ENCODE measurements around the gene GNG11. TPM values are rescaled to one million over a fixed set of nuclear protein-coding genes. Genes with fewer than 3 reads are reported as not detected.

Gene GNG11
- total and polyA plus RNA-seq, 2 of the 13 experiments (the other 11 are each of a cell fraction or from before 2014, with no cell fraction given) = not detected

- TF ChIP-seq GTF3A (CRISPR knock-in tag; conservative IDR thresholded peaks at IDR 0.05) (no peak), SMC3 (IDR thresholded peaks at IDR 0.05; ENCODE audit: low read length) (no peak), NONO (IDR thresholded peaks at IDR 0.05) (no peak), NONO (CRISPR knock-in tag; conservative IDR thresholded peaks at IDR 0.05) (no peak), GTF2F1 (IDR thresholded peaks at IDR 0.05; ENCODE audit: low read length) (no peak), PCBP2 (optimal IDR thresholded peaks at IDR 0.05; ENCODE audit: low read depth, low read length, poor library complexity, severe bottlenecking) (peak; percentile 59), FOXM1 (CRISPR knock-in tag; IDR thresholded peaks at IDR 0.05) (no peak), TMF1 (CRISPR knock-in tag; IDR thresholded peaks at IDR 0.05; ENCODE audit: low read depth) (no peak), SIX1 (CRISPR knock-in tag; IDR thresholded peaks at IDR 0.05; ENCODE audit: borderline replicate concordance) (no peak)
These were observed 27.3 kb downstream of the GNG11 start (continued) for GRCh38 chr7:93948873-93949272.

GRCh38 chr7:93949423-93949822 lies 27.9 kb downstream of the GNG11 start:
- H3K4me2 ChIP-seq (ENCODE audit: low read depth, low read length) = no peak overlapping the region
- no peaks in the 10 kb centered on the region for H3K4me1 ChIP-seq (ENCODE audit: insufficient read depth, low read length)
- POLR2A ChIA-PET = no interaction called here
- ATAC-seq = no peak
- BruUV-seq (replicated peaks) = no TSS peak
- CTCF ChIA-PET (ENCODE audit: low intra/inter-chr PET ratio, low total read pairs) = no interaction called here
- no peak overlapping the region for H3K4me3 ChIP-seq (replicated peaks in 1 of 3; ENCODE audit: insufficient read depth in 1 of 3, low read depth in 2 of 3, low read length in 3 of 3)
- H3K27ac ChIP-seq (ENCODE audit: extremely low read length, insufficient read depth, low read length) = no peak overlapping the region
- intact Hi-C loops (cut with micrococcal nuclease; ENCODE audit: unreplicated experiment) = no loop called here
- H3K9ac ChIP-seq (ENCODE audit: insufficient read depth, low read depth, low read length) = no peak overlapping the region
- H3K79me2 ChIP-seq (ENCODE audit: insufficient read depth, low read length) = no peaks in the 10 kb centered on the region
- no peak overlapping the region for H2AFZ ChIP-seq (ENCODE audit: low read length)
- DNase-seq (ENCODE audit: low spot score) = no peak
- WGBS (ENCODE audit: low lambda C conversion rate) = 0% methylated on average over 1 of the region's 1 CpG
- no peaks in the 10 kb centered on the region for H3K9me3 ChIP-seq (ENCODE audit: low read length)
- no peaks in the 10 kb centered on the region for H4K20me1 ChIP-seq (ENCODE audit: insufficient read depth, low read length)
- FAIRE-seq = no peak
- TF ChIP-seq SMAD1 (CRISPR knock-in tag; IDR thresholded peaks at IDR 0.05; ENCODE audit: borderline replicate concordance, low read depth) = no peak
- TF ChIP-seq, protein P1, sequence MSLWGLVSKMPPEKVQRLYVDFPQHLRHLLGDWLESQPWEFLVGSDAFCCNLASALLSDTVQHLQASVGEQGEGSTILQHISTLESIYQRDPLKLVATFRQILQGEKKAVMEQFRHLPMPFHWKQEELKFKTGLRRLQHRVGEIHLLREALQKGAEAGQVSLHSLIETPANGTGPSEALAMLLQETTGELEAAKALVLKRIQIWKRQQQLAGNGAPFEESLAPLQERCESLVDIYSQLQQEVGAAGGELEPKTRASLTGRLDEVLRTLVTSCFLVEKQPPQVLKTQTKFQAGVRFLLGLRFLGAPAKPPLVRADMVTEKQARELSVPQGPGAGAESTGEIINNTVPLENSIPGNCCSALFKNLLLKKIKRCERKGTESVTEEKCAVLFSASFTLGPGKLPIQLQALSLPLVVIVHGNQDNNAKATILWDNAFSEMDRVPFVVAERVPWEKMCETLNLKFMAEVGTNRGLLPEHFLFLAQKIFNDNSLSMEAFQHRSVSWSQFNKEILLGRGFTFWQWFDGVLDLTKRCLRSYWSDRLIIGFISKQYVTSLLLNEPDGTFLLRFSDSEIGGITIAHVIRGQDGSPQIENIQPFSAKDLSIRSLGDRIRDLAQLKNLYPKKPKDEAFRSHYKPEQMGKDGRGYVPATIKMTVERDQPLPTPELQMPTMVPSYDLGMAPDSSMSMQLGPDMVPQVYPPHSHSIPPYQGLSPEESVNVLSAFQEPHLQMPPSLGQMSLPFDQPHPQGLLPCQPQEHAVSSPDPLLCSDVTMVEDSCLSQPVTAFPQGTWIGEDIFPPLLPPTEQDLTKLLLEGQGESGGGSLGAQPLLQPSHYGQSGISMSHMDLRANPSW (CRISPR knock-in tag; IDR thresholded peaks at IDR 0.05; ENCODE audit: borderline replicate concordance) = no peak
- H3K36me3 ChIP-seq (replicated peaks in 1 of 2; ENCODE audit: control insufficient read depth in 1 of 2, insufficient read depth in 2 of 2, low read length in 2 of 2) = no peaks in the 10 kb centered on the region
- no peaks in the 10 kb centered on the region for H3K27me3 ChIP-seq (ENCODE audit: control insufficient read depth in 1 of 2, insufficient read depth in 2 of 2, low read length in 2 of 2)
- in situ Hi-C loops (cut with HindIII; ENCODE audit: extremely low pct_ligation_motif_present, low pct_unique_long_range_greater_than_20kb) = no loop called here
